Sigmoid colon (tissue), 7 donors: ENCODE data around the gene CHRNA1. TPM values are rescaled to one million over a fixed set of nuclear protein-coding genes. Genes with fewer than 3 reads are reported as not detected.

ENCODE experiments used
- DNase-seq: peaks from one replicate; pipeline ENCODE4 v3.0.0-alpha.2; 2019
- H3K27ac ChIP-seq, 4 donors: fragments of 200-600 bp; sonication (generic); one replicate each; pipeline ENCODE4 v1.5.1; 2016 to 2019; ENCODE audit warnings: mild to moderate bottlenecking in 1 of 4
- H3K27me3 ChIP-seq, 3 donors: fragments of 200-600 bp; sonication (generic); one replicate each; pipeline ENCODE4 v1.5.1; 2019; ENCODE audit warnings: mild to moderate bottlenecking in 1 of 3
- H3K36me3 ChIP-seq, 4 donors: fragments of 200-600 bp; sonication (generic); one replicate each; pipeline ENCODE4 v1.5.1; 2016 to 2019
- H3K4me1 ChIP-seq, 4 donors: fragments of 200-600 bp; sonication (generic); one replicate each; pipeline ENCODE4 v1.5.1; 2017 to 2019
- H3K4me3 ChIP-seq, 4 donors: fragments of 200-600 bp; sonication (generic); one replicate each; pipeline ENCODE4 v1.5.1; 2017 to 2019; ENCODE audit warnings: mild to moderate bottlenecking in 2 of 4, moderate library complexity in 1 of 4
- H3K9me3 ChIP-seq, 4 donors: fragments of 200-600 bp in 3 of 4; sonication (generic) in 3 of 4; one replicate each; pipeline versions ENCODE4 v1.5.1 to v1.6.1; 2013 to 2019
- EP300 ChIP-seq, 4 donors: sonication (generic); formaldehyde crosslinking; IDR thresholded peaks; one replicate each; pipeline ENCODE4 v1.6.1; 2017; ENCODE audit warnings: antibody characterized with exemption in 4 of 4
- POLR2A ChIP-seq, 2 donors: fragments of 450-650 bp; IDR thresholded peaks; one replicate each; pipeline ENCODE4 v1.6.1; 2016; ENCODE audit warnings: antibody characterized with exemption in 2 of 2, mild to moderate bottlenecking in 2 of 2, moderate library complexity in 2 of 2
- POLR2AphosphoS5 ChIP-seq, 4 donors: sonication (generic); formaldehyde crosslinking; IDR thresholded peaks; one replicate each; pipeline ENCODE4 v1.6.1; 2017; ENCODE audit warnings: antibody characterized with exemption in 4 of 4
- WGBS, 2 donors: extraction: QIAGEN DNeasy Blood & Tissue Kit; methylation state at CpG; one replicate each; pipeline ENCODE4 v1.1.7; 2013; 5-methylcytosine and 5-hydroxymethylcytosine counted together
- intact Hi-C: fragments of 100-400 bp; cut with DNase I; formaldehyde crosslinking; loops from one replicate; pipeline ENCODE4 v1.15.1; 2023
- polyA plus RNA-seq, 3 donors: library from polyadenylated mRNA; stranded (reverse); fragments of 200-250 nt; gene quantifications; one replicate each; pipeline ENCODE4 v1.2.3, GENCODE V29; 2013
- total RNA-seq, 4 donors: library from RNA; depleted of rRNA; stranded (reverse); fragments of >200 nt; gene quantifications; one replicate each; pipeline ENCODE4 v1.1.0, GENCODE V29; 2016
- TF ChIP-seq, protein P1 (sequence below), 4 experiments: fragments of 450-650 bp in 3 of 4; fragments of 200-600 bp in 1 of 4; IDR thresholded peaks; one replicate each; pipeline ENCODE4 v1.5.1; 2016 to 2019; ENCODE audit warnings: antibody characterized with exemption in 4 of 4, mild to moderate bottlenecking in 3 of 4, moderate library complexity in 2 of 4
- donor health status: healthy with polysubstance abuse.
- donor health status: Bipolar disorder and iron deficiency.
- donor health status: healthy.

Gene CHRNA1
- total and polyA plus RNA-seq, 7 donors = 0.32 to 2.1 (median 1.2) TPM; not detected in 4

DNA sequence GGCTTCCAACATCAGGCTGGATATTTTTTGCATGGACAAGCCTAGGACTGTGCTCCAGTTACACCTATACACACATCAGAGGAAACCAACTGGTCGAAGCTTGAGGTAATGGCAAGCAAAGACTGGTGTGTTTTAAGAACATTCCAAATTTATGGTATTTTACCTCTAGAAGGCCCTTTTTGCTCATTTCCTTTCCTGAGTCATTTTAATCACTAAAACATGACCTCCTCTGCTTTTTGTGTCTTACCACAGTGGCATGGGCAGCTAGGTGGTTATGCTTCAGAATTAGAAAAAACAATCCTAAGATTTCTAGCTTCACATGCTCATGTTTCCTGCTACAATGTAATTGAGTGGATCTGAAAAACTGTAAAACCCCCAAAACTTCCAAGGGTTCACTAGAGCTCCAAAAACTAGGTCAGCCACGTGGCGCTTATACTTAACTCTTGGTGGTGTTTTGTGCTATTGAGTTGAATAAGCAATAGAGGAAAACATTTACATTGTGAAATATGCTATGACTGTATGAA is 30.6 kb upstream of the CHRNA1 start:
- 87 to 89% methylated on average over 3 of the region's 3 CpGs for WGBS, 2 donors
- intact Hi-C loops = no loop called here
- Histone ChIP-seq H3K4me3 (no peak overlapping the region), H3K27me3 (no peaks in the 10 kb centered on the region), H3K9me3 (no peaks in the 10 kb centered on the region), H3K36me3 (peaks cover 0 to 8% (median 2%) of the 10 kb centered on the region in 4 donors), H3K4me1 (no peaks in the 10 kb centered on the region), H3K27ac (no peak overlapping the region)
- DNase-seq = no peak
- no peak for TF ChIP-seq EP300 (IDR thresholded peaks at IDR 0.05)
- TF ChIP-seq POLR2AphosphoS5 (IDR thresholded peaks at IDR 0.05) = no peak
- no peak for TF ChIP-seq POLR2A (IDR thresholded peaks at IDR 0.05)

DNA sequence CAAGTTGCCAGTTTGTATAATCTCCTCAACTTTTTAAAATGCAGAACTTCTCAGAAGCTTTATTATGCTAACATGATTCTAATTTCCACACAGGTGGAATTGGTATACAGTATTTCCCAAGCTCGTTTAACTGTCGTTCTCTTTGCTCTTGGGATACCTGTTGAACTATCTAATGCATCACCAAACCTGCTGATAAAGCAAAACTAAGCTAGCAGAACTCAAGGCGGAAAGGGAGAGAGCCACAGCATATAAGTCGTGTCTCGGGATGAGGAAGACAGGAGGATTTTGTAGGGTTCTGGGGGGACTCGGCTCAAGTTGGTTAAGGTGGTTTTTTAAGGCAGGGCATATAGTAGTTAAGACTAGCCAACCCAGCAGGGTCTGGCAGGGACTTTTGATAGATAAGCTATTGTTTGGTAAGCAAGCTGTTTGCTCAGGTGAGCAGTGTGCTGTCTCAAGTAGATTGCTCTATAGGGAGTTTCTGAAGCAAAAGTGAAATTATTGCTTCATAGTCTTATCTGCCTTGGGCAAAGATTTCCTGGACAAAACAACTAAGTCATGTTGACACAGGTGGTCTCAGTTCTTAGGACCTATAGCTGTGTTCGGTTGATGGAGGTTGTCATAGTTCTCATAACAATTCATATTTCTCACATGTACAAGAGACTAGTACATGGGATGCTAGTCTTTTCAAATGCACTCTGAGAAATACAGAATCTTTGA is 28.2 kb upstream of the CHRNA1 start:
- peaks cover 0 to 8% (median 2%) of the 10 kb centered on the region in 4 donors for H3K4me1 ChIP-seq
- DNase-seq = no peak
- intact Hi-C loops = no loop called here
- no peak overlapping the region for H3K4me3 ChIP-seq
- WGBS, 2 donors = 47 to 60% methylated on average over 7 of the region's 7 CpGs
- no peak for TF ChIP-seq POLR2A (IDR thresholded peaks at IDR 0.05)
- TF ChIP-seq, protein P1, sequence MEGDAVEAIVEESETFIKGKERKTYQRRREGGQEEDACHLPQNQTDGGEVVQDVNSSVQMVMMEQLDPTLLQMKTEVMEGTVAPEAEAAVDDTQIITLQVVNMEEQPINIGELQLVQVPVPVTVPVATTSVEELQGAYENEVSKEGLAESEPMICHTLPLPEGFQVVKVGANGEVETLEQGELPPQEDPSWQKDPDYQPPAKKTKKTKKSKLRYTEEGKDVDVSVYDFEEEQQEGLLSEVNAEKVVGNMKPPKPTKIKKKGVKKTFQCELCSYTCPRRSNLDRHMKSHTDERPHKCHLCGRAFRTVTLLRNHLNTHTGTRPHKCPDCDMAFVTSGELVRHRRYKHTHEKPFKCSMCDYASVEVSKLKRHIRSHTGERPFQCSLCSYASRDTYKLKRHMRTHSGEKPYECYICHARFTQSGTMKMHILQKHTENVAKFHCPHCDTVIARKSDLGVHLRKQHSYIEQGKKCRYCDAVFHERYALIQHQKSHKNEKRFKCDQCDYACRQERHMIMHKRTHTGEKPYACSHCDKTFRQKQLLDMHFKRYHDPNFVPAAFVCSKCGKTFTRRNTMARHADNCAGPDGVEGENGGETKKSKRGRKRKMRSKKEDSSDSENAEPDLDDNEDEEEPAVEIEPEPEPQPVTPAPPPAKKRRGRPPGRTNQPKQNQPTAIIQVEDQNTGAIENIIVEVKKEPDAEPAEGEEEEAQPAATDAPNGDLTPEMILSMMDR (IDR thresholded peaks at IDR 0.05) = no peak
- TF ChIP-seq POLR2AphosphoS5 (IDR thresholded peaks at IDR 0.05) = no peak
- TF ChIP-seq EP300 (IDR thresholded peaks at IDR 0.05) = no peak
- no peaks in the 10 kb centered on the region for H3K9me3 ChIP-seq
- no peak overlapping the region for H3K27ac ChIP-seq
- no peaks in the 10 kb centered on the region for H3K36me3 ChIP-seq
- H3K27me3 ChIP-seq = no peaks in the 10 kb centered on the region

- intact Hi-C loops = no loop called here
Measured at GRCh38 chr2:174791746-174792280, 27.5 kb upstream of the CHRNA1 start.

GRCh38 chr2:174791020-174791419 is 26.7 kb upstream of the CHRNA1 start:
- Histone ChIP-seq H3K4me1 (peaks cover 0 to 10% (median 4%) of the 10 kb centered on the region in 4 donors), H3K4me3 (no peak overlapping the region), H3K27ac (no peak overlapping the region), H3K9me3 (no peaks in the 10 kb centered on the region), H3K36me3 (no peaks in the 10 kb centered on the region), H3K27me3 (no peaks in the 10 kb centered on the region)
- WGBS, 2 donors = 85 to 87% methylated on average over 8 of the region's 8 CpGs
- TF ChIP-seq EP300 (IDR thresholded peaks at IDR 0.05) (no peak), POLR2A (IDR thresholded peaks at IDR 0.05) (no peak), POLR2AphosphoS5 (IDR thresholded peaks at IDR 0.05) (no peak)
- TF ChIP-seq, protein P1 (IDR thresholded peaks at IDR 0.05) = no peak
- intact Hi-C loops = no loop called here
- DNase-seq = no peak

More at GRCh38 chr2:174791746-174792280, 27.5 kb upstream of the CHRNA1 start:
- Histone ChIP-seq H3K27me3 (no peaks in the 10 kb centered on the region), H3K4me3 (no peak overlapping the region), H3K36me3 (no peaks in the 10 kb centered on the region), H3K9me3 (no peaks in the 10 kb centered on the region), H3K4me1 (peaks cover 0 to 10% (median 4%) of the 10 kb centered on the region in 4 donors), H3K27ac (no peak overlapping the region)
- DNase-seq = no peak
- WGBS, 2 donors = 83 to 85% methylated on average over 7 of the region's 7 CpGs
- no peak for TF ChIP-seq POLR2A (IDR thresholded peaks at IDR 0.05)
- TF ChIP-seq EP300 (IDR thresholded peaks at IDR 0.05) = no peak
- TF ChIP-seq, protein P1 (IDR thresholded peaks at IDR 0.05) = no peak
- TF ChIP-seq POLR2AphosphoS5 (IDR thresholded peaks at IDR 0.05) = no peak

DNA sequence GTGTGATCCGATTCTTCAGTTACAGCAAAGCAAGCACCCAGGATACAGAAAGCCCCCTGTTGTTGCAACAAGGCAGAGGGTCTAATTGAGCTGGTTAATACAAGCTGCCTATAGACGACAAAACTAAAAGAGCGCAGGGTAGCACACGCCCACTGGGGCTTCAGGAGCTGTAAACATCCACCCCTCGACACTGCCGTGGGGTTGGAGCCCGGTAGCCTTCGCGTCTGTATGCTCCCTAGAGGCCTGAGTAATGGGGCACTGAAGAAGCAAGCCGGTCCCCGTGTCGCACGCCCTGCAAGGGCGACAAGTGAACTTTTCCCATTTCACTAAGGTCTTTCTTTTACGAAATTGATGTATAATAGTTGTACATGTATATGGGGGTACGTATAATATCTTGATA is 24.7 kb upstream of the CHRNA1 start:
- WGBS, 2 donors = 89% methylated on average over 16 of the region's 16 CpGs
- H3K4me1 ChIP-seq = peaks cover 0 to 10% (median 4%) of the 10 kb centered on the region in 4 donors
- H3K27ac ChIP-seq = no peak overlapping the region
- no peak for TF ChIP-seq EP300 (IDR thresholded peaks at IDR 0.05)
- TF ChIP-seq, protein P1 (IDR thresholded peaks at IDR 0.05) = no peak
- TF ChIP-seq POLR2AphosphoS5 (IDR thresholded peaks at IDR 0.05) = no peak
- no peak for TF ChIP-seq POLR2A (IDR thresholded peaks at IDR 0.05)
- H3K4me3 ChIP-seq = no peak overlapping the region
- no peaks in the 10 kb centered on the region for H3K36me3 ChIP-seq
- intact Hi-C loops = no loop called here
- DNase-seq = no peak
- H3K27me3 ChIP-seq = no peaks in the 10 kb centered on the region
- no peaks in the 10 kb centered on the region for H3K9me3 ChIP-seq
